HL-60 (cell line): Measurements from ENCODE around the gene SUMF1.

Source experiments
- DNase-seq, 2 experiments: peaks; one replicate each; pipeline ENCODE4 v3.0.0-alpha.2; 2010 to 2020; ENCODE audit warnings: low read depth in 1 of 2, low spot score in 1 of 2
- H3K27ac ChIP-seq: fragments of 250-450 bp; sonication (Bioruptor Pico); replicated peaks from 2 replicates; pipeline ENCODE4 v1.5.1; 2020; ENCODE audit warnings: mild to moderate bottlenecking, moderate library complexity
- H3K27me3 ChIP-seq: fragments of 250-450 bp; sonication (Bioruptor Pico); 2 replicates; pipeline ENCODE4 v1.5.1; 2021; ENCODE audit warnings: mild to moderate bottlenecking, moderate library complexity; ENCODE audit not compliant: insufficient read depth, poor library complexity, severe bottlenecking
- H3K4me3 ChIP-seq: replicated peaks from 2 replicates; pipeline ENCODE4 v1.5.1; 2011; ENCODE audit warnings: mild to moderate bottlenecking, control low read depth, low read length; ENCODE audit not compliant: insufficient read depth
- GABPA ChIP-seq: IDR thresholded peaks from 2 replicates; pipeline ENCODE4 v1.6.1; 2012; ENCODE audit warnings: low read depth
- POLR2AphosphoS5 ChIP-seq: IDR thresholded peaks from 2 replicates; pipeline ENCODE4 v1.6.1; 2012; ENCODE audit warnings: low read depth
- SPI1 ChIP-seq: IDR thresholded peaks from 2 replicates; pipeline ENCODE4 v1.6.1; 2012; ENCODE audit warnings: low read depth, mild to moderate bottlenecking, borderline replicate concordance
- TF ChIP-seq, protein P1 (sequence below): IDR thresholded peaks from one replicate; pipeline ENCODE4 v1.5.1; 2011; ENCODE audit warnings: low read length, control low read depth, inconsistent platforms; ENCODE audit not compliant: insufficient read depth
- TF ChIP-seq, protein P2 (sequence below): IDR thresholded peaks from 2 replicates; pipeline ENCODE4 v1.6.1; 2012; ENCODE audit warnings: low read depth; ENCODE audit not compliant: insufficient replicate concordance

The SUMF1 gene

DNA sequence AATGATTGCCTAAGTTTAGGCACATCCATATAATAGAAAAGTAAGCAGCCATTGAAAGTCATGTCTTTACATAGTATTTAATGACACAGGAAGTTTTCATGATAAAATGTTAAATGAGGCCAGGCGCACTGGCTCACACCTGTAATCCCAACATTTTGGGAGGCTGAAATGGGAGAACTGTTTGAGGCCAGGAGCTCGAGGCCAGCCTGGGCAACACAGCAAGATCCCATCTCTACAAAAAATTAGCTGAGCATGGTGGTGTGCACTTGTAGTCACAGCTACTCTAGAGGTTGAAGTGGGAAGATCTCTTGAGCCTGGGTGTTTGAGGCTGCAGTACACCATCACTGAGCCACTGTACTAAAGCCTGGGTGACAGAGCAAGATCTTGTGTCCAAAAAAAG lies 104.5 kb downstream of the SUMF1 start:
- no peak for DNase-seq
- Histone ChIP-seq H3K27me3 (no peaks in the 10 kb centered on the region), H3K4me3 (no peak overlapping the region), H3K27ac (no peak overlapping the region)
- TF ChIP-seq, protein P1, sequence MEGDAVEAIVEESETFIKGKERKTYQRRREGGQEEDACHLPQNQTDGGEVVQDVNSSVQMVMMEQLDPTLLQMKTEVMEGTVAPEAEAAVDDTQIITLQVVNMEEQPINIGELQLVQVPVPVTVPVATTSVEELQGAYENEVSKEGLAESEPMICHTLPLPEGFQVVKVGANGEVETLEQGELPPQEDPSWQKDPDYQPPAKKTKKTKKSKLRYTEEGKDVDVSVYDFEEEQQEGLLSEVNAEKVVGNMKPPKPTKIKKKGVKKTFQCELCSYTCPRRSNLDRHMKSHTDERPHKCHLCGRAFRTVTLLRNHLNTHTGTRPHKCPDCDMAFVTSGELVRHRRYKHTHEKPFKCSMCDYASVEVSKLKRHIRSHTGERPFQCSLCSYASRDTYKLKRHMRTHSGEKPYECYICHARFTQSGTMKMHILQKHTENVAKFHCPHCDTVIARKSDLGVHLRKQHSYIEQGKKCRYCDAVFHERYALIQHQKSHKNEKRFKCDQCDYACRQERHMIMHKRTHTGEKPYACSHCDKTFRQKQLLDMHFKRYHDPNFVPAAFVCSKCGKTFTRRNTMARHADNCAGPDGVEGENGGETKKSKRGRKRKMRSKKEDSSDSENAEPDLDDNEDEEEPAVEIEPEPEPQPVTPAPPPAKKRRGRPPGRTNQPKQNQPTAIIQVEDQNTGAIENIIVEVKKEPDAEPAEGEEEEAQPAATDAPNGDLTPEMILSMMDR = no peak
- TF ChIP-seq SPI1 (no peak), GABPA (no peak), POLR2AphosphoS5 (no peak)
- TF ChIP-seq, protein P2, sequence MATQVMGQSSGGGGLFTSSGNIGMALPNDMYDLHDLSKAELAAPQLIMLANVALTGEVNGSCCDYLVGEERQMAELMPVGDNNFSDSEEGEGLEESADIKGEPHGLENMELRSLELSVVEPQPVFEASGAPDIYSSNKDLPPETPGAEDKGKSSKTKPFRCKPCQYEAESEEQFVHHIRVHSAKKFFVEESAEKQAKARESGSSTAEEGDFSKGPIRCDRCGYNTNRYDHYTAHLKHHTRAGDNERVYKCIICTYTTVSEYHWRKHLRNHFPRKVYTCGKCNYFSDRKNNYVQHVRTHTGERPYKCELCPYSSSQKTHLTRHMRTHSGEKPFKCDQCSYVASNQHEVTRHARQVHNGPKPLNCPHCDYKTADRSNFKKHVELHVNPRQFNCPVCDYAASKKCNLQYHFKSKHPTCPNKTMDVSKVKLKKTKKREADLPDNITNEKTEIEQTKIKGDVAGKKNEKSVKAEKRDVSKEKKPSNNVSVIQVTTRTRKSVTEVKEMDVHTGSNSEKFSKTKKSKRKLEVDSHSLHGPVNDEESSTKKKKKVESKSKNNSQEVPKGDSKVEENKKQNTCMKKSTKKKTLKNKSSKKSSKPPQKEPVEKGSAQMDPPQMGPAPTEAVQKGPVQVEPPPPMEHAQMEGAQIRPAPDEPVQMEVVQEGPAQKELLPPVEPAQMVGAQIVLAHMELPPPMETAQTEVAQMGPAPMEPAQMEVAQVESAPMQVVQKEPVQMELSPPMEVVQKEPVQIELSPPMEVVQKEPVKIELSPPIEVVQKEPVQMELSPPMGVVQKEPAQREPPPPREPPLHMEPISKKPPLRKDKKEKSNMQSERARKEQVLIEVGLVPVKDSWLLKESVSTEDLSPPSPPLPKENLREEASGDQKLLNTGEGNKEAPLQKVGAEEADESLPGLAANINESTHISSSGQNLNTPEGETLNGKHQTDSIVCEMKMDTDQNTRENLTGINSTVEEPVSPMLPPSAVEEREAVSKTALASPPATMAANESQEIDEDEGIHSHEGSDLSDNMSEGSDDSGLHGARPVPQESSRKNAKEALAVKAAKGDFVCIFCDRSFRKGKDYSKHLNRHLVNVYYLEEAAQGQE = no peak

DNA sequence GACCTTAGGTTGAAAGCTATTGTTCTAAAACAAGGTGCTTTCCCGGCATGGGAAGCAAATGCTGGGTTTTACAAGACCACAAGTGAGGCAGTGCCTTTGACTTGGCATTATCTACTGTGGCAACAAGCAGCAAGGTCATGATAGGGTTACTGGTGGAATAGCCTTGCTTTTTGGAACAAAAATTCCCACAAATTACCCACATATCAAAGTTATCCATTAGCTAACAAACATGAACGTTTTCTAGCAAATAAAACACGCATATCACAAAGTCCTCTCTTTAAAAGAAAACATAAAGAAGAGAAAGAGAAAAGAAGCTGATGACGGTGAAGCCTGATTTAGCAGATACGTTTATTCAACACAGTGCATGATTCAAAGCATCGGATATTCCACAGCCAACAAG lies 106.3 kb downstream of the SUMF1 start:
- DNase-seq = no peak
- no peak overlapping the region for H3K27ac ChIP-seq
- TF ChIP-seq, protein P1 = no peak
- TF ChIP-seq GABPA = no peak
- no peak for TF ChIP-seq POLR2AphosphoS5
- no peak for TF ChIP-seq SPI1
- TF ChIP-seq, protein P2 = no peak
- H3K27me3 ChIP-seq = no peaks in the 10 kb centered on the region
- H3K4me3 ChIP-seq = no peak overlapping the region

DNA sequence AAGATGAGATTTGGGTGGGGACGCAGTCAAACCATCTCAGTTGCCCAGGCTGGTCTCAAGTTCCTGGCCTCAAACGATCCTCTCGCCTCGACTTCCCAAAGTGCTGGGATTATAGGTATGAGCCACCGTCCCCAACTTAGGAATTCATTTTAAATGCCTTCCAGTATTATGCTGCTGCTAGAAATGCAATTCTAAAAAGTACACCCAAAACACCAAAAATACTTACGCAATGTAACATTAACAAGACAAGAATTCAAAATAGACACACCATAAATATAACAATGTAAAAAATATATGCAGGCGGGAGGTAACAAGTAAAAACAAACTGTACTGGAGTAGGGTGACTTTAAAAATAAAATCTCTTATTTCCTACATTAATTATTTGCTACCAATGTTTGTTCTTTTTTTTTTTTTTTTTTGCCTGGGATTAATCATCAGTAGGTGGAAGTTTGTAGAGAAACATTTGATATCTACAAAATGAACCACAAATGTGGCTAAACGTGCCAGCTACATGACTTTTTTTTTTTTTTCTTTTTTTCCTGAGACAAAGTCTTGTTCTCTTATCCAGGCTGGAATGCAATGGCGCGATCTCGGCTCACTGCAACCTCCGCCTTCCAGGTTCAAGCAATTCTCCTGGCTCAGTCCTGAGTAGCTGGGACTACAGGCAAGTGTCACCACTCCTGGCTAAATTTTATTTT lies 107.1 kb downstream of the SUMF1 start:
- H3K27ac ChIP-seq = no peak overlapping the region
- no peak for DNase-seq
- no peaks in the 10 kb centered on the region for H3K27me3 ChIP-seq
- TF ChIP-seq SPI1 = no peak
- TF ChIP-seq, protein P2 = no peak
- TF ChIP-seq POLR2AphosphoS5 = no peak
- TF ChIP-seq, protein P1 = no peak
- TF ChIP-seq GABPA = no peak
- H3K4me3 ChIP-seq = no peak overlapping the region
